MM.1S (cell line): ENCODE results near the gene BAIAP3.
A peak's percentile ranks its signal among the peaks of the same experiment; 100 is the strongest.

Experiments
- DNase-seq: peaks from one replicate; pipeline ENCODE4 v3.0.0-alpha.2; 2015
- H2AFZ ChIP-seq: fragments of 300-600 bp; sonication (generic); 2 replicates; pipeline ENCODE4 v1.6.0; 2016; ENCODE audit warnings: antibody characterized with exemption, low read length
- H3F3A ChIP-seq: fragments of 300-600 bp; sonication (generic); 2 replicates; pipeline ENCODE4 v1.6.1; 2016; ENCODE audit warnings: mild to moderate bottlenecking, antibody characterized with exemption, low read length, moderate library complexity, mixed read lengths; ENCODE audit not compliant: insufficient read depth
- H3K27ac ChIP-seq: fragments of 300-600 bp; sonication (generic); 2 replicates; pipeline ENCODE4 v1.5.1; 2016; ENCODE audit warnings: mild to moderate bottlenecking, low read length
- H3K27me3 ChIP-seq: fragments of 300-600 bp; sonication (generic); replicated peaks from 2 replicates; pipeline ENCODE4 v1.6.0; 2016; ENCODE audit warnings: low read length; ENCODE audit not compliant: insufficient read depth
- H3K36me3 ChIP-seq: fragments of 300-600 bp; sonication (generic); replicated peaks from 2 replicates; pipeline ENCODE4 v1.6.1; 2016; ENCODE audit warnings: mild to moderate bottlenecking, low read length, mixed read lengths; ENCODE audit not compliant: insufficient read depth
- H3K4me1 ChIP-seq: fragments of 300-600 bp; sonication (generic); 2 replicates; pipeline ENCODE4 v1.6.1; 2016; ENCODE audit warnings: low read length, mixed read lengths
- H3K4me2 ChIP-seq: fragments of 300-600 bp; sonication (generic); 2 replicates; pipeline ENCODE4 v1.6.0; 2016; ENCODE audit warnings: low read depth, low read length
- H3K4me3 ChIP-seq: fragments of 300-600 bp; sonication (generic); 2 replicates; pipeline ENCODE4 v1.5.1; 2016; ENCODE audit warnings: low read length, mixed read lengths
- H3K79me2 ChIP-seq: fragments of 300-600 bp; sonication (generic); 2 replicates; pipeline ENCODE4 v1.6.1; 2016; ENCODE audit warnings: mixed run types, low read length, mixed read lengths
- H3K9ac ChIP-seq: fragments of 300-600 bp; sonication (generic); 2 replicates; pipeline ENCODE4 v1.6.1; 2016; ENCODE audit warnings: low read length, mixed read lengths
- H3K9me2 ChIP-seq: fragments of 300-600 bp; sonication (generic); replicated peaks from 2 replicates; pipeline ENCODE4 v1.6.1; 2016; ENCODE audit warnings: mild to moderate bottlenecking, low read length, mixed read lengths; ENCODE audit not compliant: insufficient read depth
- H3K9me3 ChIP-seq: fragments of 300-600 bp; sonication (generic); replicated peaks from 2 replicates; pipeline ENCODE4 v1.6.1; 2016; ENCODE audit warnings: mild to moderate bottlenecking, low read length, mixed read lengths; ENCODE audit not compliant: insufficient read depth
- H4K20me1 ChIP-seq: fragments of 300-600 bp; sonication (generic); 2 replicates; pipeline ENCODE4 v1.6.1; 2016; ENCODE audit warnings: mild to moderate bottlenecking, low read length, moderate library complexity, mixed read lengths; ENCODE audit not compliant: insufficient read depth
- CTCF ChIP-seq: fragments of 300-600 bp; sonication (generic); IDR thresholded peaks from 2 replicates; pipeline ENCODE4 v1.5.1; 2016; ENCODE audit warnings: antibody characterized with exemption, low read length, mixed read lengths
- EZH2 ChIP-seq: fragments of 300-600 bp; sonication (generic); optimal IDR thresholded peaks from 2 replicates; pipeline ENCODE3; 2017; ENCODE audit warnings: low read depth, mild to moderate bottlenecking, antibody characterized with exemption, low read length, mixed read lengths
- EZH2phosphoT487 ChIP-seq: fragments of 300-600 bp; sonication (generic); IDR thresholded peaks from 2 replicates; pipeline ENCODE4 v1.6.1; 2018; ENCODE audit warnings: antibody characterized with exemption, low read length

Gene BAIAP3

GRCh38 chr16:1349951-1350350, 16.5 kb downstream of the BAIAP3 start:
- TF ChIP-seq CTCF: no peak
- no peak for TF ChIP-seq EZH2
- no peak for TF ChIP-seq EZH2phosphoT487
- no peak overlapping the region for H3K4me3 ChIP-seq
- H3K79me2 ChIP-seq: peaks cover 48% of the 10 kb centered on the region
- H3K36me3 ChIP-seq: no peaks in the 10 kb centered on the region
- no peak for DNase-seq
- H3K4me1 ChIP-seq: peaks cover 4% of the 10 kb centered on the region; the same call in 1 of the 2 replicates
- no peak overlapping the region for H3K9ac ChIP-seq
- no peaks in the 10 kb centered on the region for H3K27me3 ChIP-seq
- no peaks in the 10 kb centered on the region for H3K9me3 ChIP-seq
- no peaks in the 10 kb centered on the region for H3F3A ChIP-seq
- no peaks in the 10 kb centered on the region for H3K9me2 ChIP-seq
- H2AFZ ChIP-seq: no peak overlapping the region
- H4K20me1 ChIP-seq: no peaks in the 10 kb centered on the region
- H3K27ac ChIP-seq: no peak overlapping the region
- no peak overlapping the region for H3K4me2 ChIP-seq

- H3K4me2 ChIP-seq: peak overlapping the region; percentile 99
- no peak for TF ChIP-seq CTCF
- no peak for TF ChIP-seq EZH2phosphoT487
- no peak for TF ChIP-seq EZH2
- no peaks in the 10 kb centered on the region; the same call in 1 of the 2 replicates for H4K20me1 ChIP-seq
- H3K79me2 ChIP-seq: peaks cover 56% of the 10 kb centered on the region
- peaks cover 4% of the 10 kb centered on the region; the same call in 1 of the 2 replicates for H3K4me1 ChIP-seq
- peak overlapping the region; percentile 79; the same call in 1 of the 2 replicates for H3K9ac ChIP-seq
- H3K36me3 ChIP-seq: no peaks in the 10 kb centered on the region
- H3K27me3 ChIP-seq: no peaks in the 10 kb centered on the region
- no peaks in the 10 kb centered on the region for H3F3A ChIP-seq
- H2AFZ ChIP-seq: no peak overlapping the region
- no peaks in the 10 kb centered on the region for H3K9me3 ChIP-seq
- H3K9me2 ChIP-seq: no peaks in the 10 kb centered on the region
- H3K27ac ChIP-seq: no peak overlapping the region
- no peak for DNase-seq
- peak overlapping the region; percentile 93 for H3K4me3 ChIP-seq
These were observed 17.2 kb downstream of the BAIAP3 start for GRCh38 chr16:1350691-1351090.

GRCh38 chr16:1351215-1351581, 17.8 kb downstream of the BAIAP3 start:
- no peak for DNase-seq
- H3K27me3 ChIP-seq: no peaks in the 10 kb centered on the region
- TF ChIP-seq CTCF: no peak
- no peak for TF ChIP-seq EZH2phosphoT487
- TF ChIP-seq EZH2: no peak
- H2AFZ ChIP-seq: peak overlapping the region; percentile 58
- no peaks in the 10 kb centered on the region for H3K36me3 ChIP-seq
- H3F3A ChIP-seq: no peaks in the 10 kb centered on the region
- peaks cover 61% of the 10 kb centered on the region for H3K79me2 ChIP-seq
- peak overlapping the region; percentile 99 for H3K4me2 ChIP-seq
- H3K4me3 ChIP-seq: peak overlapping the region; percentile 93
- H3K9ac ChIP-seq: peak overlapping the region; percentile 79
- no peak overlapping the region for H3K27ac ChIP-seq
- H3K4me1 ChIP-seq: peaks cover 4% of the 10 kb centered on the region; the same call in 1 of the 2 replicates
- H3K9me3 ChIP-seq: no peaks in the 10 kb centered on the region
- no peaks in the 10 kb centered on the region; the same call in 1 of the 2 replicates for H4K20me1 ChIP-seq
- H3K9me2 ChIP-seq: no peaks in the 10 kb centered on the region
